Esophagus squamous epithelium (tissue), 5 donors: ENCODE data around the gene FAM83F. TPM values are rescaled to one million over a fixed set of nuclear protein-coding genes. Genes with fewer than 3 reads are reported as not detected.
A peak's percentile ranks its signal among the peaks of the same experiment; 100 is the strongest.

Experiments
- DNase-seq: peaks from one replicate; lab custom pipeline; 2025; lab: John Stamatoyannopoulos, UW
- H3K27ac ChIP-seq, 4 donors: fragments of 200-600 bp; sonication (generic); one replicate each; pipeline ENCODE4 v1.5.1; 2016 to 2019; ENCODE audit warnings: mild to moderate bottlenecking in 1 of 4
- H3K27me3 ChIP-seq, 4 donors: fragments of 200-600 bp; sonication (generic); 1 replicate in 3 of 4; 2 replicates in 1 of 4; pipeline versions ENCODE4 v1.5.1 to v1.6.0; 2017 to 2021; ENCODE audit warnings: antibody characterized with exemption in 1 of 4
- H3K36me3 ChIP-seq, 3 donors: fragments of 200-600 bp; sonication (generic); one replicate each; pipeline ENCODE4 v1.5.1; 2016 to 2019
- H3K4me1 ChIP-seq, 3 donors: fragments of 200-600 bp; sonication (generic); one replicate each; pipeline ENCODE4 v1.5.1; 2017 to 2019
- H3K4me3 ChIP-seq, 4 donors: fragments of 200-600 bp; sonication (generic); 1 replicate in 3 of 4; 2 replicates in 1 of 4; pipeline ENCODE4 v1.5.1; 2016 to 2019; ENCODE audit warnings: mild to moderate bottlenecking in 2 of 4, moderate library complexity in 1 of 4
- H3K9me3 ChIP-seq, 3 donors: fragments of 200-600 bp; sonication (generic); one replicate each; pipeline ENCODE4 v1.5.1; 2016 to 2019
- CTCF ChIP-seq, 6 experiments: fragments of 450-650 bp in 4 of 6; fragments of 200-600 bp in 2 of 6; sonication (generic) in 2 of 6; IDR thresholded peaks; one replicate each; pipeline ENCODE4 v1.5.1; 2016 to 2019; ENCODE audit warnings: antibody characterized with exemption in 6 of 6, mild to moderate bottlenecking in 4 of 6, moderate library complexity in 4 of 6
- POLR2A ChIP-seq, 4 donors: fragments of 450-650 bp; IDR thresholded peaks; one replicate each; pipeline ENCODE4 v1.6.1; 2017; ENCODE audit warnings: antibody characterized with exemption in 4 of 4, mild to moderate bottlenecking in 4 of 4, moderate library complexity in 3 of 4
- WGBS, 2 donors: methylation state at CpG; one replicate each; pipeline ENCODE4 v1.1.5; 2018; 5-methylcytosine and 5-hydroxymethylcytosine counted together
- intact Hi-C: fragments of 100-400 bp; cut with DNase I; formaldehyde crosslinking; loops from one replicate; pipeline ENCODE4 v1.15.0; 2022
- total RNA-seq, 4 donors: library from RNA; depleted of rRNA; stranded (reverse); fragments of >200 nt; gene quantifications; one replicate each; pipeline ENCODE4 v1.1.0, GENCODE V29; 2016
- donor health status: DM: yes; HTN: yes; CAD: no.

Gene FAM83F
- total RNA-seq, 4 donors from 2014 or later = 25.5 to 39.2 (median 29.6) TPM

GRCh38 chr22:40009292-40009774, 14.6 kb downstream of the FAM83F start:
- intact Hi-C loops = no loop called here
- TF ChIP-seq CTCF (IDR thresholded peaks at IDR 0.05) (no peak), POLR2A (IDR thresholded peaks at IDR 0.05) (no peak)
- no peaks in the 10 kb centered on the region for H3K36me3 ChIP-seq
- no peaks in the 10 kb centered on the region for H3K9me3 ChIP-seq
- WGBS, 2 donors = 11 to 18% methylated on average over 5 to 11 of the region's 11 CpGs
- peak overlapping the region; percentile 56 to 93 (median 74) for H3K27ac ChIP-seq
- H3K4me3 ChIP-seq = no peak overlapping the region
- H3K27me3 ChIP-seq = peaks cover 0 to 44% (median 0%) of the 10 kb centered on the region in 4 donors
- DNase-seq = no peak
- peaks cover 35 to 70% (median 46%) of the 10 kb centered on the region in 3 donors for H3K4me1 ChIP-seq

- intact Hi-C loops = no loop called here
- 28 to 33% methylated on average over 14 to 22 of the region's 24 CpGs for WGBS, 2 donors
Measured at GRCh38 chr22:40009951-40010671, 15.4 kb downstream of the FAM83F start.

GRCh38 chr22:40010746-40011145, 16.0 kb downstream of the FAM83F start:
- H3K4me3 ChIP-seq = no peak overlapping the region
- intact Hi-C loops = no loop called here
- H3K36me3 ChIP-seq = no peaks in the 10 kb centered on the region
- no peak for DNase-seq
- TF ChIP-seq POLR2A (IDR thresholded peaks at IDR 0.05) (no peak), CTCF (IDR thresholded peaks at IDR 0.05) (no peak)
- peak overlapping the region in 3 of 4 donors; percentile 56 to 93 (median 77) for H3K27ac ChIP-seq
- peaks cover 0 to 44% (median 0%) of the 10 kb centered on the region in 4 donors for H3K27me3 ChIP-seq
- H3K9me3 ChIP-seq = no peaks in the 10 kb centered on the region
- WGBS, 2 donors = 64 to 72% methylated on average over 6 of the region's 6 CpGs
- peaks cover 29 to 70% (median 47%) of the 10 kb centered on the region in 3 donors for H3K4me1 ChIP-seq

More at GRCh38 chr22:40009951-40010671, 15.4 kb downstream of the FAM83F start:
- no peaks in the 10 kb centered on the region for H3K9me3 ChIP-seq
- peaks cover 0 to 44% (median 0%) of the 10 kb centered on the region in 4 donors for H3K27me3 ChIP-seq
- H3K4me1 ChIP-seq = peaks cover 32 to 70% (median 43%) of the 10 kb centered on the region in 3 donors
- H3K4me3 ChIP-seq = no peak overlapping the region
- no peaks in the 10 kb centered on the region for H3K36me3 ChIP-seq
- no peak for DNase-seq
- TF ChIP-seq CTCF (IDR thresholded peaks at IDR 0.05) (no peak), POLR2A (IDR thresholded peaks at IDR 0.05) (no peak)
- H3K27ac ChIP-seq = peak overlapping the region; percentile 56 to 93 (median 74)

GRCh38 chr22:40014667-40015248, 20.0 kb downstream of the FAM83F start:
- peaks cover 0 to 4% (median 0%) of the 10 kb centered on the region in 3 donors for H3K36me3 ChIP-seq
- intact Hi-C loops = no loop called here
- no peaks in the 10 kb centered on the region for H3K9me3 ChIP-seq
- H3K27me3 ChIP-seq = peaks cover 0 to 33% (median 0%) of the 10 kb centered on the region in 4 donors
- no peak overlapping the region for H3K4me3 ChIP-seq
- 35 to 39% methylated on average over 5 of the region's 5 CpGs for WGBS, 2 donors
- H3K4me1 ChIP-seq = peaks cover 10 to 70% (median 52%) of the 10 kb centered on the region in 3 donors
- TF ChIP-seq CTCF (IDR thresholded peaks at IDR 0.05) = no peak
- no peak for DNase-seq
- H3K27ac ChIP-seq = peak overlapping the region; percentile 52 to 85 (median 74)
